HL-60 (cell line): Measurements from ENCODE around the gene HNRNPAB.

ENCODE experiments used
- GABPA ChIP-seq: IDR thresholded peaks from 2 replicates; pipeline ENCODE4 v1.6.1; 2012; ENCODE audit warnings: low read depth
- POLR2AphosphoS5 ChIP-seq: IDR thresholded peaks from 2 replicates; pipeline ENCODE4 v1.6.1; 2012; ENCODE audit warnings: low read depth
- SPI1 ChIP-seq: IDR thresholded peaks from 2 replicates; pipeline ENCODE4 v1.6.1; 2012; ENCODE audit warnings: low read depth, mild to moderate bottlenecking, borderline replicate concordance
- TF ChIP-seq, protein P1 (sequence below): IDR thresholded peaks from one replicate; pipeline ENCODE4 v1.5.1; 2011; ENCODE audit warnings: low read length, control low read depth, inconsistent platforms; ENCODE audit not compliant: insufficient read depth
- TF ChIP-seq, protein P2 (sequence below): IDR thresholded peaks from 2 replicates; pipeline ENCODE4 v1.6.1; 2012; ENCODE audit warnings: low read depth; ENCODE audit not compliant: insufficient replicate concordance

DNA sequence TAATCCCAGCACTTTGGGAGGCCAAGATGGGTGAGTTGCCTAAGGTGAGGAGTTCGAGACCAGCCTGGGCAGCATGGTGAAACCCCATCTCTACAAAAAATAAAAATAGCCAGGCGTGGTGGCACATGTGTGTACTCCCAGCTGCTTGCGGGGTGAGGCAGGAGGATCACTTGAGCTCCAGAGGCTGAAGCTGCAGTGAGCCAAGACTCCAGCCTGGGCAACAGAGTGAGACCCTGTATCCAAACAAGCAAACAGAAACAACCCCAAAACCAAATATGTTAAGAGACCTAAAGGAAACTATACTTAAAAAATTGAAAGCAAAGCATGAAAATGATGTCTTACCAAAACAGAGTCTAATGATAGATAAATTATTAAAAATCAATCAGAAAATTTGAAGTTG is 12.4 kb downstream of the HNRNPAB start:
- TF ChIP-seq SPI1, result no peak
- TF ChIP-seq, protein P1, sequence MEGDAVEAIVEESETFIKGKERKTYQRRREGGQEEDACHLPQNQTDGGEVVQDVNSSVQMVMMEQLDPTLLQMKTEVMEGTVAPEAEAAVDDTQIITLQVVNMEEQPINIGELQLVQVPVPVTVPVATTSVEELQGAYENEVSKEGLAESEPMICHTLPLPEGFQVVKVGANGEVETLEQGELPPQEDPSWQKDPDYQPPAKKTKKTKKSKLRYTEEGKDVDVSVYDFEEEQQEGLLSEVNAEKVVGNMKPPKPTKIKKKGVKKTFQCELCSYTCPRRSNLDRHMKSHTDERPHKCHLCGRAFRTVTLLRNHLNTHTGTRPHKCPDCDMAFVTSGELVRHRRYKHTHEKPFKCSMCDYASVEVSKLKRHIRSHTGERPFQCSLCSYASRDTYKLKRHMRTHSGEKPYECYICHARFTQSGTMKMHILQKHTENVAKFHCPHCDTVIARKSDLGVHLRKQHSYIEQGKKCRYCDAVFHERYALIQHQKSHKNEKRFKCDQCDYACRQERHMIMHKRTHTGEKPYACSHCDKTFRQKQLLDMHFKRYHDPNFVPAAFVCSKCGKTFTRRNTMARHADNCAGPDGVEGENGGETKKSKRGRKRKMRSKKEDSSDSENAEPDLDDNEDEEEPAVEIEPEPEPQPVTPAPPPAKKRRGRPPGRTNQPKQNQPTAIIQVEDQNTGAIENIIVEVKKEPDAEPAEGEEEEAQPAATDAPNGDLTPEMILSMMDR, result no peak
- no peak for TF ChIP-seq POLR2AphosphoS5
- TF ChIP-seq GABPA, result no peak
- TF ChIP-seq, protein P2, sequence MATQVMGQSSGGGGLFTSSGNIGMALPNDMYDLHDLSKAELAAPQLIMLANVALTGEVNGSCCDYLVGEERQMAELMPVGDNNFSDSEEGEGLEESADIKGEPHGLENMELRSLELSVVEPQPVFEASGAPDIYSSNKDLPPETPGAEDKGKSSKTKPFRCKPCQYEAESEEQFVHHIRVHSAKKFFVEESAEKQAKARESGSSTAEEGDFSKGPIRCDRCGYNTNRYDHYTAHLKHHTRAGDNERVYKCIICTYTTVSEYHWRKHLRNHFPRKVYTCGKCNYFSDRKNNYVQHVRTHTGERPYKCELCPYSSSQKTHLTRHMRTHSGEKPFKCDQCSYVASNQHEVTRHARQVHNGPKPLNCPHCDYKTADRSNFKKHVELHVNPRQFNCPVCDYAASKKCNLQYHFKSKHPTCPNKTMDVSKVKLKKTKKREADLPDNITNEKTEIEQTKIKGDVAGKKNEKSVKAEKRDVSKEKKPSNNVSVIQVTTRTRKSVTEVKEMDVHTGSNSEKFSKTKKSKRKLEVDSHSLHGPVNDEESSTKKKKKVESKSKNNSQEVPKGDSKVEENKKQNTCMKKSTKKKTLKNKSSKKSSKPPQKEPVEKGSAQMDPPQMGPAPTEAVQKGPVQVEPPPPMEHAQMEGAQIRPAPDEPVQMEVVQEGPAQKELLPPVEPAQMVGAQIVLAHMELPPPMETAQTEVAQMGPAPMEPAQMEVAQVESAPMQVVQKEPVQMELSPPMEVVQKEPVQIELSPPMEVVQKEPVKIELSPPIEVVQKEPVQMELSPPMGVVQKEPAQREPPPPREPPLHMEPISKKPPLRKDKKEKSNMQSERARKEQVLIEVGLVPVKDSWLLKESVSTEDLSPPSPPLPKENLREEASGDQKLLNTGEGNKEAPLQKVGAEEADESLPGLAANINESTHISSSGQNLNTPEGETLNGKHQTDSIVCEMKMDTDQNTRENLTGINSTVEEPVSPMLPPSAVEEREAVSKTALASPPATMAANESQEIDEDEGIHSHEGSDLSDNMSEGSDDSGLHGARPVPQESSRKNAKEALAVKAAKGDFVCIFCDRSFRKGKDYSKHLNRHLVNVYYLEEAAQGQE, result no peak
